ENCODE data around the gene BDKRB1.
A peak's percentile ranks its signal among the peaks of the same experiment; 100 is the strongest.

The BDKRB1 gene

DNA sequence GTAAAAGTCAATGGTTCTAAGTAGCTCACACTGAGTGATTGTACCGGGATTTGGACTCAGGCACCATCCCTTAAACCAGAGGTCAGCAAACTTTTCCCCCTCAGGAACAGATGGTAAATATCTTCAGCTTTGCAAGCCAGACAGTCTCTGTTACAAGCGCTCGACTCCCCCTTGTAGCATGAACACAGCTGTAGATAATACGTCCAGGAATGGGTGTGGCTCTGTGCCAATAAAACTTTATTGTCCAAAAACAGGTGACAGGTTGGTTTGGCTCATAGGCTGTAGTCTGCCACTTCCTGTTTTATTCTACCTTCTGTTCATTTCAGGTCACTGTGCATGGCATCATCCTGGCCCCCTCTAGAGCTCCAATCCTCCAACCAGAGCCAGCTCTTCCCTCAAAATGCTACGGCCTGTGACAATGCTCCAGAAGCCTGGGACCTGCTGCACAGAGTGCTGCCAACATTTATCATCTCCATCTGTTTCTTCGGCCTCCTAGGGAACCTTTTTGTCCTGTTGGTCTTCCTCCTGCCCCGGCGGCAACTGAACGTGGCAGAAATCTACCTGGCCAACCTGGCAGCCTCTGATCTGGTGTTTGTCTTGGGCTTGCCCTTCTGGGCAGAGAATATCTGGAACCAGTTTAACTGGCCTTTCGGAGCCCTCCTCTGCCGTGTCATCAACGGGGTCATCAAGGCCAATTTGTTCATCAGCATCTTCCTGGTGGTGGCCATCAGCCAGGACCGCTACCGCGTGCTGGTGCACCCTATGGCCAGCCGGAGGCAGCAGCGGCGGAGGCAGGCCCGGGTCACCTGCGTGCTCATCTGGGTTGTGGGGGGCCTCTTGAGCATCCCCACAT lies 7.6 kb downstream of the BDKRB1 start:
- DNase-seq, result no peak

DNA sequence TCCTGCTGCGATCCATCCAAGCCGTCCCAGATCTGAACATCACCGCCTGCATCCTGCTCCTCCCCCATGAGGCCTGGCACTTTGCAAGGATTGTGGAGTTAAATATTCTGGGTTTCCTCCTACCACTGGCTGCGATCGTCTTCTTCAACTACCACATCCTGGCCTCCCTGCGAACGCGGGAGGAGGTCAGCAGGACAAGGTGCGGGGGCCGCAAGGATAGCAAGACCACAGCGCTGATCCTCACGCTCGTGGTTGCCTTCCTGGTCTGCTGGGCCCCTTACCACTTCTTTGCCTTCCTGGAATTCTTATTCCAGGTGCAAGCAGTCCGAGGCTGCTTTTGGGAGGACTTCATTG lies 8.2 kb downstream of the BDKRB1 start:
- no peak for DNase-seq

DNA sequence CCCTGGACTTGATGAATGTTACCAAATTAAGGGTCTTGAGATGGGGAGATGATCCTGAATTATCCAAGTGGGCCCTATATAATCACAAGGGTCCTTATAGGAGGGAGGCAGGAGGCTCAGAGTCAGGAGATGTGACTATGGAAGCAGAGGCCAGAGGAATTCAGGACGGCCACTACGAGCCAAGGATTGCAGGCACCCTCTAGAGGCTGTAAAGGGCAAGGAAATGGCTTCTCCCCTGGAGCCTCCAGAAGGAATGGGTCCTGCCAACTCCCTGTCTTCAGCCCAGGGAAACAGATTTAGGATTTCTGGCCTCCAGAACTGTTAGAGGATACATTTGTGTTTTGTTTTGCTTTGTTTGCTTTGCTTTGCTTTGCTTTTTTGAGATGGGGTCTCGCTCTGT lies 8.8 kb downstream of the BDKRB1 start:
- no peak for DNase-seq

- DNase-seq, result no peak
Observed at GRCh38 chr14:96265383-96266095, 9.5 kb downstream of the BDKRB1 start.

- DNase-seq, result no peak
Observed at GRCh38 chr14:96267336-96267735, 11.3 kb downstream of the BDKRB1 start.

- no peak for DNase-seq
Observed at GRCh38 chr14:96267916-96268315, 11.9 kb downstream of the BDKRB1 start.

DNA sequence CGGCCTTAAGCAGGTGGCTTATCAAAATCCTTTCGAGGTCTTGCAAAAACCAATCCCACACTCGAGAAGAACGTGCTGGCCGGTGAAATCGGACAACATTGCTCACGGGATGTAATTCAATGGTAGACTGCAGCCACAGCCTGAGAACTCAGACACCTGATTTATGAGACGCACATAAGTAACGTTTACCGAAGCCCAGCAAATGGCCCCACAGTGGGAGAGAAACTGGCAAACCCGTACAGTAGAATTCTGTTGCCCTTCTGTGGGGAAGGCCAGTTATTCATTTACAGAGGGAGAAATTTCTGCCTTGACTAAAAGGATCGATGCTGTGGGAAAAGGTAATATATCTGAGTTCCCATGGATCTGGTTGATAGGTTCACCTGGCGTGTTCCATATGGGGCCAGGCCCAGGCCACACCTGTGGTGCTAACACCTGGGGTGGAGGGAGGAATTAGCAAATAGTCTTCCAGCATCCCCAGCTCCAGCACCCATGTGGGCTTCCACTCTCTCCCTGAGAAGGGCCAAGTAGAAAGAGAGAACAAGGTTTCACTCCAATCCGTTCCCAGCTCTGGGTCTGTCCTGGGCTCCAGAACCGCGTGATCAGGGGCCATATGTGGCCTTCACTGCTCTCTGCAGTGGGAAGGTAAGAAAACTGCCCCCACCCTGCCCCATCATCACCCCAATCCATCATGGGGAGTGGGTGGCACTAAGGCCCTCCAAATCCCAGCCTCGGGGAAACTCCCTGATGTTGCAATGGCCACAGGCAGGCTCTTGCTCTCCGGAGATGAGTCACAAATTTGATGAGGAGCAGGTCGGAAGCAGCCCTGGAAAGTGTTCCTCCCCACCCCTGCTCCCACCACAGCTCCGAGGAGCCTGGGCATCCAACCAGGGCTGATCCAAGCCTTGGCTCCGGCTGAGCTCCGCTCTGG lies 12.7 kb downstream of the BDKRB1 start:
- DNase-seq, result no peak

DNA sequence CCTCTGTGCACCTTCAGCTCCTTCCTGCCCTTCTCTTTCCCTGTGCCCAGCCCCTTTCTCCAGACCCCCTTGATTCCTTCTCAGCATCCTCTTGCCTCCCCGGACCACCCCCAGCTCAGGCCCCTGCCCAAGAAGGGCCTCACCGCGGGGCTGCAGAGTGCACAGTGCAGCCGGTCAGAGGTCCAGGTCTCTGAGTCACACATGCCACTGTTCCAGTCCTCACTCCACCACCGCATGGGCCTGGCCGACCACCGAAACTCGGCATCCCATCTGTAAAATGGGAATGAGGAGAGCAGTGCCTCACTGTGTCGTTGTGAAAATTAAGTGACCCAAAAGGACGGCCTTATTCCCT lies 13.3 kb downstream of the BDKRB1 start:
- DNase-seq, result no peak

DNA sequence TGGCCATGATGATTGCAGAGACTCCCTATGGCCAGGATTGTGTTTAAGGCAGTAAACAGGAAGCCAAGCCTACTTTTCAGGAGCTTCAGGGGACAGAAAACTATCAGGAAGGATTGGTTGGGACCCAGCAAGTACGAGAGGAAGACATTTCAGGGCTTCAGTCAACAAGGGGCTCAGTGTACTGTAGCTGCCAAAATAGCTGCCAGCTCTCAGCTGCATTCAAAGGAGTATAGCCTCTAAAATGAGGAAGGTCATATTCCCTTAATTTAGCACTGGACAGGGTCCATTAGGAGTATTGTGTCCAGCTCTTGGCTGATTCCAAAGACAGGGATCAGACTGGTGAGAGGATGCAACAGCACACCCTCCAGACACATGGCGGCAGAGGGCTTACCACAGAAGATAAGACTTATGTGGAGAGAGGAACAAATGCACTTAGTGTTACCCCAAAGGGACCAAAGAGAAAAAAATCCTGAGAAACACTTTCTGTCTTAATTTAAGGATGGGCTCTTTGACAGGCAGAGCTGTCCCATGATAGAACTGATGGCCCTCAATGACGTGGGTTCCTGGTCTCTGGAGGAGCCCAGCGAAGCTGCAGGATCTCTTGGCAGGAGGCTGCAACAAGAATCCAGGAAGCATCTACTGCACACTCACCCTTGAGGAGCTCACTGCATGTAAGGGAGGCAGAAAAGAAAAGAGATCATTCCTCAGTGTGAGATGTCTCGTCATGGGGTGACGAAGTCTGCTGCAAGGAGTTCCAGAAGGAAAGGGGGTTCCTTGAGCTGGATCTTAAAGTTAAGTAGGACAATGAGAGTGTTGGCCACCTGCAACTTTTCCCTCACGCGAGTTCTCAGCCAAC lies 14.8 kb downstream of the BDKRB1 start:
- DNase-seq, result no peak

DNA sequence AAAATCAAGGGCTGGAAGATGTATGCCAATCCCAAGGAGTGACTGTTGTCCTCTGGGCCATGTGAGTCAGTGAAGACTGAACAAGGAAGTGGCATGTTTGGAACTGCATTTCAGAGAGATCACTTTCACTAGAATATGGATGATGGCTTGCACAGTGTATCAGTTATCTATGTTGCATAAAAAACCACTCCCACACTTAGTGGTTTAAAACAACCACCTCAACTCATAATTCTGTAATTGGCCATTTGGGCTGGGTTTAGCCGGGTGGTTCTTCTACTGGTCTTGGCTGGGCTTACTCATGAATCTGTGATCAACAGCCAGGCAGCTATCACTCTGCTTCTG lies 15.4 kb downstream of the BDKRB1 start:
- no peak for DNase-seq

DNA sequence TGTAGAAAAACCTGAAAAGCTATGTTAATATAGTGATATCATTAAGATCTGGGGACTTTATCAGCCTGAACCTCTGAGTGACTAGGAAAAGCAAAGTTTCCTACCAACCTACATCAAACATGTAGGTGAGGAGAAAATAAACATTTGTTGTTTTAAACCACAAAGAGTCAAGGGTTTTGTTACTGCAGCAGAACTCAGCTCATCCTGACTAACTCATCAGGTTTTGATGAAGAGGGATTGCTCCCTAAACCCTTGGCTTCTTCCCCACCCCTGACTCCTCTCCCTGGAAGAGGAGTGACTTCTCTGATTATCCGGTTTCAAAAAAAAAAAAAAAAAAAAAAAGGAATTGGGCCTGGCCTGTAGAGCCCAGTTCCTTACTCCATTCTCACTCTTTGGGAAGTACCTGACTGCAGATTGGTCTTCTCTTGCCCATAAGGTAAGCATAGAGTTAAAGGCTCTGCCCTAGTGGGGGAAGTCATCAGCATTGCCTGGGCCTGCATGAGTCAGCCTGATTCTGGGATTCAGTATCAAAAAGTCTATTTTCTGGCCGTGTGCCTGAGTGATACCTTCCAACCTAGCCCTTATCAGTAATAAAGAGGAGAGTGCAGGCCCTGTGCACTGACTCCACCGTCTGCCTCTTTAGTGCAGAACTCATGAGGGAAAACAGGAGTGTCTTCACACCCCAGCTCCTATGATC lies 16.9 kb downstream of the BDKRB1 start:
- no peak for DNase-seq

- DNase-seq, result no peak
Observed at GRCh38 chr14:96273629-96274028, 17.6 kb downstream of the BDKRB1 start.

- DNase-seq, result no peak
Observed at GRCh38 chr14:96274122-96274521, 18.1 kb downstream of the BDKRB1 start.

GRCh38 chr14:96274543-96274942 lies 18.5 kb downstream of the BDKRB1 start:
- DNase-seq, result no peak

- peak; percentile 49 for DNase-seq
Observed at GRCh38 chr14:96275177-96276112, 19.4 kb downstream of the BDKRB1 start.

DNA sequence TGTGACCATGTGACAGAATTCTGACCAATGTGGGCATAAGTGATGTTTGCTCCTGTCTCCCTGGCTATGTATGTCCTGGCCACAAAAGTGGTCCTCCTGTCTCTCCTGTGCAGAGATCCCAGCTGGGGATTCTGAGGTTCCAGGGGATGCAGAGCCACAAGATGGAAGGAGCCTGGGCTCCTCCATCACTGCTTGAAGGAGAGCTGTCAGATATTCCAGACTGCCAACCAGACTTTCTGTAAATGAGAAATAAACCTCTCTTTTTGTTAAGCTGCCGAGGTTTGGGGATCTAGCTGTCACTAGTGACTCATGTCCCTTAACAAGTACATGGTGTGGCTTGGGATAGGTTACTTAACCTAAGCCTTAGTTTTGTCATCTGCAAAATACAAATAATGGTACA lies 21.9 kb downstream of the BDKRB1 start:
- no peak for DNase-seq

GRCh38 chr14:96279564-96279963 lies 23.6 kb downstream of the BDKRB1 start:
- DNase-seq, result no peak

GRCh38 chr14:96280104-96280503 lies 24.1 kb downstream of the BDKRB1 start:
- DNase-seq, result no peak

- no peak for DNase-seq
Observed at GRCh38 chr14:96281486-96281885, 25.5 kb downstream of the BDKRB1 start.

DNA sequence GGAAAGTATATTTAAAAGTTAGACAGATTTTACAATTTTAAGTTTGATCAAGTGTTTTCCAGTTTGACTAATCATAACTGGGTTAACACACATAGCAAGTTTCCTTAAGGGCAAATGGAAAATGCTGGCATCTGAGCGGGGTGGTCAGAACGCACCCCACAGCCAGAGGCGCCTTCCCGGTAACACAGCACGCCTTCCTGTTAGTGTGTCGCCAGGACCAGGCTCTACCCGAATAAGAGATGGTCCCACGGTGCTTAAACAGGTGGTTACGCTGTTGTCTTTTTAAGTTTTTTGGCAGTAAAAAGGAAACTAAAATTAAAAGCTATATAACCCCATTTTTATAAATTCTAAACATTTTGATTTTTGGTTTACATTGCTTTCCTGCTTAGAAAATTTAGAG lies 28.0 kb downstream of the BDKRB1 start:
- DNase-seq, result no peak

GRCh38 chr14:96284430-96284829 lies 28.4 kb downstream of the BDKRB1 start:
- DNase-seq, result no peak

Data from activated gamma-delta T cell treated with Interleukin-2 at 50 U/mL for 16 hours (primary cell).